ENCODE measurements around the gene CFB.

The CFB gene

GRCh38 chr6:31899882-31900722 lies 45.8 kb upstream of the CFB start:
- Histone ChIP-seq H3K9me2 (replicated peaks; ENCODE audit: control insufficient read depth, low read length) (no peaks in the 10 kb centered on the region), H3K27me3 (ENCODE audit: control insufficient read depth, low read length) (0 out of 2 replicates have a peak, but pooled peaks cover 7% of the 10 kb centered on the region), H3K27ac (ENCODE audit: low read depth, low read length) (no peak overlapping the region), H3K9me3 (ENCODE audit: control insufficient read depth, insufficient read depth, low read length) (no peaks in the 10 kb centered on the region), H3K79me2 (ENCODE audit: control insufficient read depth, low read length) (peaks cover 40% of the 10 kb centered on the region), H3F3A (ENCODE audit: control insufficient read depth, insufficient read depth) (peaks cover 17% of the 10 kb centered on the region), H3K4me2 (ENCODE audit: low read length) (peak overlapping the region; percentile 85), H4K20me1 (ENCODE audit: control insufficient read depth, insufficient read depth, low read depth, low read length) (no peaks in the 10 kb centered on the region), H3K4me3 (ENCODE audit: low read length) (no peak overlapping the region), H3K4me1 (ENCODE audit: control insufficient read depth, low read length) (peaks cover 40% of the 10 kb centered on the region), H3K36me3 (ENCODE audit: control insufficient read depth, low read length) (peaks cover 20% of the 10 kb centered on the region)
- TF ChIP-seq EZH2phosphoT487 (IDR thresholded peaks at IDR 0.05; ENCODE audit: borderline replicate concordance, low read length) (no peak), CTCF (IDR thresholded peaks at IDR 0.05; ENCODE audit: low read depth, low read length, poor library complexity, severe bottlenecking) (no peak)

GRCh38 chr6:31900917-31901414 lies 44.9 kb upstream of the CFB start:
- Histone ChIP-seq H3K4me3 (ENCODE audit: low read length) (peak overlapping the region; percentile 70), H3F3A (ENCODE audit: control insufficient read depth, insufficient read depth) (peaks cover 17% of the 10 kb centered on the region), H4K20me1 (ENCODE audit: control insufficient read depth, insufficient read depth, low read depth, low read length) (no peaks in the 10 kb centered on the region), H3K27ac (ENCODE audit: low read depth, low read length) (0 out of 2 replicates have a peak overlapping the region, but pooled peaks have one; percentile 33), H3K9me2 (replicated peaks; ENCODE audit: control insufficient read depth, low read length) (no peaks in the 10 kb centered on the region), H3K79me2 (ENCODE audit: control insufficient read depth, low read length) (peaks cover 40% of the 10 kb centered on the region), H3K9me3 (ENCODE audit: control insufficient read depth, insufficient read depth, low read length) (no peaks in the 10 kb centered on the region), H3K36me3 (ENCODE audit: control insufficient read depth, low read length) (peaks cover 11% of the 10 kb centered on the region), H3K4me2 (ENCODE audit: low read length) (peak overlapping the region; percentile 65), H3K4me1 (ENCODE audit: control insufficient read depth, low read length) (peaks cover 40% of the 10 kb centered on the region), H3K27me3 (ENCODE audit: control insufficient read depth, low read length) (peaks cover 11% of the 10 kb centered on the region)
- no peak for TF ChIP-seq CTCF (IDR thresholded peaks at IDR 0.05; ENCODE audit: low read depth, low read length, poor library complexity, severe bottlenecking)
- TF ChIP-seq EZH2phosphoT487 (IDR thresholded peaks at IDR 0.05; ENCODE audit: borderline replicate concordance, low read length), result no peak

- no peak for TF ChIP-seq CTCF (IDR thresholded peaks at IDR 0.05; ENCODE audit: low read depth, low read length, poor library complexity, severe bottlenecking)
- no peak for TF ChIP-seq EZH2phosphoT487 (IDR thresholded peaks at IDR 0.05; ENCODE audit: borderline replicate concordance, low read length)
- Histone ChIP-seq H3K27me3 (ENCODE audit: control insufficient read depth, low read length) (peaks cover 17% of the 10 kb centered on the region), H3K36me3 (ENCODE audit: control insufficient read depth, low read length) (peaks cover 7% of the 10 kb centered on the region), H3K9me3 (ENCODE audit: control insufficient read depth, insufficient read depth, low read length) (no peaks in the 10 kb centered on the region), H3K4me2 (ENCODE audit: low read length) (peak overlapping the region; percentile 65), H3K4me1 (ENCODE audit: control insufficient read depth, low read length) (peaks cover 35% of the 10 kb centered on the region), H3K9me2 (replicated peaks; ENCODE audit: control insufficient read depth, low read length) (no peaks in the 10 kb centered on the region), H3K4me3 (ENCODE audit: low read length) (peak overlapping the region; percentile 70), H4K20me1 (ENCODE audit: control insufficient read depth, insufficient read depth, low read depth, low read length) (no peaks in the 10 kb centered on the region), H3K79me2 (ENCODE audit: control insufficient read depth, low read length) (peaks cover 35% of the 10 kb centered on the region), H3F3A (ENCODE audit: control insufficient read depth, insufficient read depth) (peaks cover 17% of the 10 kb centered on the region), H3K27ac (ENCODE audit: low read depth, low read length) (0 out of 2 replicates have a peak overlapping the region, but pooled peaks have one; percentile 33)
These were observed 44.4 kb upstream of the CFB start for GRCh38 chr6:31901415-31901952.
